MM.1S (cell line): ENCODE data around the gene HYOU1.

Experiments
- CTCF ChIP-seq: fragments of 300-600 bp; sonication (generic); IDR thresholded peaks from 2 replicates; pipeline ENCODE4 v1.5.1; 2016; ENCODE audit warnings: antibody characterized with exemption, low read length, mixed read lengths
- EZH2 ChIP-seq: fragments of 300-600 bp; sonication (generic); optimal IDR thresholded peaks from 2 replicates; pipeline ENCODE3; 2017; ENCODE audit warnings: low read depth, mild to moderate bottlenecking, antibody characterized with exemption, low read length, mixed read lengths

- TF ChIP-seq CTCF (no peak), EZH2 (no peak)
Observed at GRCh38 chr11:119023741-119024140, 33.3 kb downstream of the HYOU1 start.
